ENCODE data around the gene ZNF284.
A peak's percentile ranks its signal among the peaks of the same experiment; 100 is the strongest.

Gene ZNF284

GRCh38 chr19:44071824-44072542, at the start of gene ZNF284:
Gene ZNF284 (plus strand): TSS chr19:44072159. CDS start chr19:44076390, 4,231 bp downstream.
- DNase-seq, result peak; percentile 95

DNA sequence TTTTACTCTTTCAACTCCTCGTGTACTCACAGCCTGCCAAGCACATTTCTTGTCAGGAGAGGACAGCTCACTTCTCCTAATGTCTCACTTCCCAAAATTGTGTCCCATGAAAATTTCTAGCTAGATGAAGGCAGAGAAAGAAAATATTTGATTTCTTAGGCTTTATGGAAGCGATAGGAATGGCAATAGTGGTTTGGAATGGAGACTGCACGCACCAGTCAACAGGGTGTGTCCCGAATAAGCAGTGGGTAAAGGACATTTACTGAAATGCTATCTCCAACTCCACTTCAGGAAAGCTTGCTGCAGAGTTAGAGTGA, 47.1 kb upstream of the ZNF284 start:
- DNase-seq, result no peak

- peak; percentile 86 for DNase-seq
Observed at GRCh38 chr19:44025217-44025936, 46.6 kb upstream of the ZNF284 start, which contains the start of gene ZNF222. Gene ZNF222 (plus strand): TSS chr19:44025379. CDS start chr19:44025437, 58 bp downstream.

- no peak for DNase-seq
Observed at GRCh38 chr19:44026622-44027021, 45.3 kb upstream of the ZNF284 start.

GRCh38 chr19:44032001-44032610, 39.9 kb upstream of the ZNF284 start:
- DNase-seq, result no peak

- DNase-seq, result no peak
Observed at GRCh38 chr19:44042147-44042546, 29.8 kb upstream of the ZNF284 start.

GRCh38 chr19:44050740-44051649, 21.0 kb upstream of the ZNF284 start:
- DNase-seq, result no peak

GRCh38 chr19:44051650-44052402, 20.1 kb upstream of the ZNF284 start, which contains the start of gene ZNF223:
Gene ZNF223 (plus strand): TSS chr19:44052036. CDS start chr19:44055177, 3,141 bp downstream.
- peak; percentile 98 for DNase-seq

DNA sequence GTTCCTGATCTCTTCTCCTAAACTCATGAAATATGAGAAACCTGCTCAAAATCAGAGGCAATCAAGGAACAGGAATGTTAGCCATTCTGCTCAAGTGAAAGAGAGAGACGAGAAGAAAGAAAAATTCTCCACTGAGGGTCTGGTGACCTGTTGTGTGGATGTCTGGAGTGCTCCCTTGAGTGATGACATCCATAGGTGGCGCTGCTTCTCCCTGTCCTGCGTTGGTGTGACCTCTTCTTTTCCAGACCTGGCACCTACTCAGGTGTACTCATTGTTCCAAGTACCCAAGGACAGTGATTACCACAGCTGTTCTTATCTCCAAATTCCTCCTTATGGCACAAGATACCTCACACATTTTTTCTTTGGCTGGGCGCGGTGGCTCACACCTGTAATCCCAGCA, 16.1 kb upstream of the ZNF284 start:
- no peak for DNase-seq

DNA sequence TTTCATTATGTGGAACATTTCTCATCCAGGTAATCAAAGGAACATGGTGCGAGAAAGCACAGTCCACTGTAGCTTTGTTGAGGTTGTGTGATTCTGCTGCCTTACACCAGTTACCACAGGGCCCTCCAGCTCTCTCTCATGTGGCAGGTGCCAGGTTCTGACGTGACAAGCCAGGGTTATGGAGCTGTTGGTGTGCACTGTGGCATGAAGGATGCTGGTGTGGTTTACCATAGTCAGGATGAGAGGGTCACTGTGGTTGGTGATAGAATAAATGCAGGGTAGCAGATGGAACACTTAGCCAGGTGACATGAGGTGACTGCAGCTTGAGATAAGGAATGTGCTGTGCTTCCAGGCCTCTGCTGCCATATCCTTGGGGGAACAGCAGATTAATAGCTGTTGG, 12.7 kb upstream of the ZNF284 start:
- DNase-seq, result no peak

- DNase-seq, result no peak
Observed at GRCh38 chr19:44061038-44061437, 10.9 kb upstream of the ZNF284 start.

- DNase-seq, result no peak
Observed at GRCh38 chr19:44066305-44066704, 5.7 kb upstream of the ZNF284 start.

GRCh38 chr19:44069415-44069814, 2.5 kb upstream of the ZNF284 start:
- no peak for DNase-seq

DNA sequence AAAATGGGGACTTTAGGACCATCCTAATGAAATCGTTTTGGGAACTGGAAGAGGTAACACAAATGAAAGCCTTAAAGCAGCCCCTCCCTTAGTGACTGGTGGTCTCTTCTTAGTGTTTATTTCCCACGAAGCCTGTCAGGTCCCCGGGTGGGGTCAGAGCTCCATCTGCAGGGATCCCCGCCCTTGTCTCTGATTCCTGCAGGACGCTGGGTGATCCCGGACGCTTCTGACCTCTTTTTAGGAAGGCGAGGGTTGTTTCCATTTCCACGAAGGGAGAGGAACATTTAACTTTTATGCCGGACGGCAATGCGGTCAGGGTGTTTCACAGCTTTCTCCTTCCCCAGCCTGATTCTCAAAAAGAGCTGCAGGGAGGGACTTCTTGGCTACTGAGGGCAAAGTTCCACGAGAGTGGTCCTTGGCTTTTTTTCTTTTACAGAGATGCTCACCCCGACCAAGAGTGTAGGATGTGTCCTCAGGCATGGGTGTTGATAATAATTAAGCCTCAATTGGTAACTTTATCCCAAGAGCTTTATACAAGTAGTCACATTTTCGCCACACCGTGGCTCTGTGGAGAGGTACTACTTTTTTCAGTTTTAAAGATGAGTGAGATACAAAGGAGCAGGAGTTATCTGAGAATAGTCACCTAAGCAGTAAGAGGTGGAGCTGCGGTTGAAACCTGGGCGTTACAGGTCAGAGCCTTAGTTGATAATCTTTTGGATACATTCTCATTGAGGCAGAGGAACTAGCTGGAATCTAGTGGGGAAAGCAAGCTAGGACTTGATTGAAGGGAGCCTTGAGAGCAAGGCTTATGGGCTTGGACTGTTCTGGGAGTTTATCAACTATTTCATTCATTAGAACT, 813 bp downstream of the ZNF284 start:
- no peak for DNase-seq

GRCh38 chr19:44076325-44076724, 4.4 kb downstream of the ZNF284 start:
- DNase-seq, result no peak

GRCh38 chr19:44092108-44092507, 20.1 kb downstream of the ZNF284 start:
- DNase-seq, result no peak

- peak; percentile 98 for DNase-seq
Observed at GRCh38 chr19:44093931-44094765, 22.2 kb downstream of the ZNF284 start, which contains the start of gene ZNF224. Gene ZNF224 (plus strand): TSS chr19:44094361. CDS start chr19:44097874, 3,513 bp downstream.

GRCh38 chr19:44107751-44108150, 35.8 kb downstream of the ZNF284 start:
- no peak for DNase-seq

- DNase-seq, result no peak
Observed at GRCh38 chr19:44109458-44109857, 37.5 kb downstream of the ZNF284 start.

DNA sequence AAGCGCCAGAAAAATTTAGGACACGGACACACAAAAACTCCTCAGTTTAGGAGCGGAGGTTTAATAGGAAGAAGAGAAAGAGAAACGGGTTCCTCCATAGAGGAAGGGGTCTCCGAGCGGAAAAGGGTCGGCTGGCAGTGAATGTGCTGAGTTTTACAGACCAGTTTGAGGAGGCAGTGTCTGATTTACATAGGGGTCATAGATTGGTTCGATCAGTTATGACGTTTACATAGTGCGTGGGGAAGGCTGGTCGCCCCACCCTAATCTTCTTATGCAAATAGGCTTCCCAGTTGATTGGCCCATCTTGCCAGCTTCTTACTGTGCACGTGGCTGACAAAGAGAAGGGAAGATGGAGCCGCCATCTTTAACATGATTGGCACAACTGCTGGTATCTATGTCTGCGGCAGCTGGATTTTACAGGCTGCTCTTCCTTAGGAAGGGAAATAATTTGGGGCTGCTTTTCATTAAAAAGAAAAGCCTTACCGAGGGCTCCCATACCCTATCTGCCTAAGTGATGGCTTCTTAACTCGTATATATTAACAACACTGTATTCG, 40.0 kb downstream of the ZNF284 start:
- peak; percentile 95 for DNase-seq
